IMR-90 (cell line): Measurements from ENCODE around the gene PRR36. TPM values are rescaled to one million over a fixed set of nuclear protein-coding genes. Genes with fewer than 3 reads are reported as not detected.

ENCODE experiments used
- ATAC-seq: fragments of 200-7000 bp; cut with Tn5 transposase; 2 replicates; pipeline ENCODE4 v1.9.1; 2020; ENCODE audit warnings: low read depth, mild to moderate bottlenecking, moderate library complexity
- BruUV-seq: library from RNA; stranded (reverse); fragments of 400-500 nt; replicated peaks from 2 replicates; lab custom pipeline; 2021; lab: Mats Ljungman, UMichigan
- CTCF ChIA-PET: fragments of 300-600 bp; formaldehyde crosslinking; extraction: SDS; loops from one replicate; lab custom pipeline; 2021; ENCODE audit warnings: antibody characterized with exemption; lab: Yijun Ruan, JAX
- POLR2A ChIA-PET: fragments of 300-600 bp; sonication (Branson Sonifier 250); formaldehyde crosslinking; loops from one replicate; lab custom pipeline; 2022; ENCODE audit warnings: antibody characterized with exemption; ENCODE audit not compliant: unreplicated experiment; lab: Charles Lee
- DNase-seq: peaks from one replicate; pipeline ENCODE4 v3.0.0; 2013
- H2AFZ ChIP-seq: replicated peaks from 2 replicates; pipeline ENCODE3; 2013; ENCODE audit warnings: low read length, mild to moderate bottlenecking; ENCODE audit not compliant: poor library complexity
- H2AK5ac ChIP-seq: 2 replicates; pipeline ENCODE4 v1.6.1; 2013; ENCODE audit warnings: low read depth, low read length, inconsistent platforms
- H2AK9ac ChIP-seq: replicated peaks from 2 replicates; pipeline ENCODE3; 2013; ENCODE audit warnings: mild to moderate bottlenecking, low read depth, low read length, moderate library complexity; ENCODE audit not compliant: poor library complexity
- H2BK120ac ChIP-seq: 2 replicates; pipeline ENCODE4 v1.6.1; 2013; ENCODE audit warnings: low read depth, low read length, inconsistent platforms
- H2BK15ac ChIP-seq: 3 replicates; pipeline ENCODE4 v1.6.1; 2013; ENCODE audit warnings: low read depth, low read length, inconsistent platforms
- H2BK20ac ChIP-seq: 2 replicates; pipeline ENCODE4 v1.6.1; 2013; ENCODE audit warnings: low read depth, mild to moderate bottlenecking, inconsistent platforms, low read length, moderate library complexity
- H2BK5ac ChIP-seq: 2 replicates; pipeline ENCODE4 v1.6.1; 2013; ENCODE audit warnings: mild to moderate bottlenecking, low read depth, low read length, inconsistent platforms; ENCODE audit not compliant: poor library complexity, severe bottlenecking
- H3K14ac ChIP-seq: replicated peaks from 2 replicates; pipeline ENCODE4 v1.6.1; 2013; ENCODE audit warnings: low read depth, low read length, inconsistent platforms
- H3K18ac ChIP-seq: 2 replicates; pipeline ENCODE4 v1.6.1; 2013; ENCODE audit warnings: low read depth, low read length, control low read depth
- H3K23ac ChIP-seq: 2 replicates; pipeline ENCODE4 v1.6.1; 2013; ENCODE audit warnings: low read depth, low read length, inconsistent platforms
- H3K27ac ChIP-seq: 2 replicates; pipeline ENCODE4 v1.5.1; 2013; ENCODE audit warnings: mild to moderate bottlenecking, control low read depth, low read length; ENCODE audit not compliant: insufficient read depth
- H3K27me3 ChIP-seq: 2 replicates; pipeline ENCODE4 v1.6.1; 2013; ENCODE audit warnings: low read length; ENCODE audit not compliant: control insufficient read depth, insufficient read depth
- H3K36me3 ChIP-seq: 2 replicates; pipeline ENCODE4 v1.6.1; 2013; ENCODE audit warnings: low read length, mixed read lengths; ENCODE audit not compliant: control insufficient read depth, insufficient read depth
- H3K4ac ChIP-seq: 2 replicates; pipeline ENCODE4 v1.6.1; 2013; ENCODE audit warnings: low read depth, low read length, inconsistent platforms
- H3K4me1 ChIP-seq: 2 replicates; pipeline ENCODE4 v1.6.1; 2013; ENCODE audit warnings: low read length, mixed read lengths; ENCODE audit not compliant: control insufficient read depth, insufficient read depth
- H3K4me2 ChIP-seq: 2 replicates; pipeline ENCODE4 v1.6.1; 2013; ENCODE audit warnings: low read depth, mild to moderate bottlenecking, control low read depth, low read length, moderate library complexity
- H3K4me3 ChIP-seq: 2 replicates; pipeline ENCODE4 v1.5.1; 2013; ENCODE audit warnings: low read depth, mild to moderate bottlenecking, control low read depth, low read length, moderate library complexity; ENCODE audit not compliant: insufficient read depth
- H3K56ac ChIP-seq: 2 replicates; pipeline ENCODE4 v1.6.1; 2013; ENCODE audit warnings: low read length, inconsistent platforms; ENCODE audit not compliant: insufficient read depth; ENCODE audit errors: extremely low read depth
- H3K79me1 ChIP-seq, 2 experiments: 2 replicates each; pipeline ENCODE4 v1.6.1; 2013; ENCODE audit warnings: low read length in 2 of 2, inconsistent platforms in 1 of 2, low read depth in 1 of 2
- H3K9ac ChIP-seq: 2 replicates; pipeline ENCODE4 v1.6.1; 2013; ENCODE audit warnings: low read depth, low read length, control low read depth
- H3K9me1 ChIP-seq: 2 replicates; pipeline ENCODE4 v1.6.1; 2013; ENCODE audit warnings: low read length, inconsistent platforms; ENCODE audit not compliant: insufficient read depth
- H3K9me3 ChIP-seq: 2 replicates; pipeline ENCODE4 v1.6.1; 2013; ENCODE audit warnings: low read length; ENCODE audit not compliant: control insufficient read depth, insufficient read depth
- H4K20me1 ChIP-seq: 2 replicates; pipeline ENCODE4 v1.6.1; 2013; ENCODE audit warnings: low read length, inconsistent platforms; ENCODE audit not compliant: insufficient read depth
- H4K5ac ChIP-seq: 2 replicates; pipeline ENCODE4 v1.6.1; 2013; ENCODE audit warnings: mild to moderate bottlenecking, low read depth, low read length, control low read depth
- H4K8ac ChIP-seq, 2 experiments: 2 replicates each; pipeline ENCODE4 v1.6.1; 2013; ENCODE audit warnings: low read depth in 2 of 2, low read length in 2 of 2, control low read depth in 1 of 2, inconsistent platforms in 1 of 2
- H4K91ac ChIP-seq: 2 replicates; pipeline ENCODE4 v1.6.1; 2013; ENCODE audit warnings: low read depth, low read length, inconsistent platforms; ENCODE audit not compliant: insufficient read depth
- MXI1 ChIP-seq: IDR thresholded peaks from 2 replicates; pipeline ENCODE4 v1.6.1; 2012; ENCODE audit warnings: low read depth, mild to moderate bottlenecking, low read length, moderate library complexity, borderline replicate concordance
- POLR2A ChIP-seq: IDR thresholded peaks from 2 replicates; pipeline ENCODE4 v1.6.1; 2012; ENCODE audit warnings: mild to moderate bottlenecking, low read depth, low read length
- USF2 ChIP-seq: fragments of 150-350 bp; IDR thresholded peaks from 2 replicates; pipeline ENCODE4 v1.6.1; 2017; ENCODE audit warnings: mild to moderate bottlenecking, antibody characterized with exemption, low read length, low read depth
- WGBS, 2 experiments: methylation state at CpG; one replicate each; pipeline versions ENCODE4 v1.1.5 to v1.1.7; 2013; ENCODE audit warnings: missing lambda C conversion rate in 2 of 2; ENCODE audit not compliant: insufficient read length in 1 of 2; ENCODE audit errors: extremely low coverage in 2 of 2; 5-methylcytosine and 5-hydroxymethylcytosine counted together
- dilution Hi-C: fragments of 300-500 bp; cut with HindIII; formaldehyde crosslinking; loops from one replicate; pipeline ENCODE4 v1.14.3; 2018; ENCODE audit warnings: low sequenced_read_pairs; ENCODE audit not compliant: unreplicated experiment
- in situ Hi-C: fragments of 300-500 bp; cut with MboI; formaldehyde crosslinking; loops from 3 replicates; pipeline ENCODE4 v1.14.3; 2019; ENCODE audit warnings: low sequenced_read_pairs, inconsistent platforms, mixed read lengths
- intact Hi-C: fragments of 100-400 bp; cut with micrococcal nuclease; formaldehyde crosslinking; loops from 2 replicates; pipeline ENCODE4 v1.10.0; 2022
- polyA plus RNA-seq, 3 experiments: library from polyadenylated mRNA; depleted of rRNA; stranded (reverse); fragments of >200 nt; gene quantifications; 2 replicates each; pipeline ENCODE4 v1.2.3, GENCODE V29; 2012; ENCODE audit warnings: low replicate concordance in 1 of 3
- total RNA-seq: library from RNA; depleted of rRNA; stranded (reverse); fragments of >200 nt; gene quantifications from 2 replicates; pipeline ENCODE4 v1.2.3, GENCODE V29; 2012

Gene PRR36
- total and polyA plus RNA-seq, 2 of the 4 experiments (the other 2 are of a cell fraction) = 0.02 TPM; not detected in 1

- WGBS, 2 experiments = 92% methylated on average over 24 of the region's 54 CpGs; no CpG with 5 or more reads in 1 of the 2 experiments
- dilution Hi-C loops (no loop called here), in situ Hi-C loops (no loop called here), intact Hi-C loops (no loop called here)
- H3K4me2 ChIP-seq = no peak overlapping the region
- H3K56ac ChIP-seq = no peak overlapping the region
- CTCF ChIA-PET = no interaction called here
- H4K91ac ChIP-seq = no peak overlapping the region
- no peaks in the 10 kb centered on the region for H3K4me1 ChIP-seq
- H3K27ac ChIP-seq = no peak overlapping the region
- H3K4ac ChIP-seq = no peak overlapping the region
- H3K36me3 ChIP-seq = peaks cover 34% of the 10 kb centered on the region
- no peak overlapping the region for H3K23ac ChIP-seq
- no peak overlapping the region for H2BK5ac ChIP-seq
- no peak overlapping the region for H2BK20ac ChIP-seq
- ATAC-seq (no peak), DNase-seq (no peak)
- no peaks in the 10 kb centered on the region for H3K9me3 ChIP-seq
- no peak overlapping the region for H3K18ac ChIP-seq
- H4K5ac ChIP-seq = no peak overlapping the region
- no peak overlapping the region for H2AFZ ChIP-seq
- POLR2A ChIA-PET = no interaction called here
- no peaks in the 10 kb centered on the region; the same call in 1 of the 2 replicates for H3K9me1 ChIP-seq
- H3K79me1 ChIP-seq = peaks cover 2 to 24% of the 10 kb centered on the region in 2 experiments; a peak in 3 of 4 replicates
- no TSS peak for BruUV-seq
- no peak overlapping the region for H3K4me3 ChIP-seq
- H2BK15ac ChIP-seq = no peak overlapping the region
- no peak overlapping the region for H4K8ac ChIP-seq
- TF ChIP-seq POLR2A = no peak
- TF ChIP-seq MXI1 = no peak
- no peak for TF ChIP-seq USF2
- no peak overlapping the region for H3K9ac ChIP-seq
- no peak overlapping the region for H3K14ac ChIP-seq
- no peak overlapping the region for H2BK120ac ChIP-seq
- no peak overlapping the region for H2AK5ac ChIP-seq
- H4K20me1 ChIP-seq = peaks cover 35% of the 10 kb centered on the region
- H3K27me3 ChIP-seq = peaks cover 3% of the 10 kb centered on the region
- no peak overlapping the region for H2AK9ac ChIP-seq
Observed at GRCh38 chr19:7910321-7911161, 36.4 kb upstream of the PRR36 start.
